ENCODE data around the gene SMG5.
A peak's percentile ranks its signal among the peaks of the same experiment; 100 is the strongest.
"Not testable (repeated sequence)": the region's sequence is repeated elsewhere in the genome, so short reads cannot be mapped to it uniquely, and the experiment has no call there.

The SMG5 gene

GRCh38 chr1:156221986-156222692 lies 60.5 kb downstream of the SMG5 start:
- Histone ChIP-seq H3K9me3 (replicated peaks in 1 of 11) (no peaks in the 10 kb centered on the region), H3K27me3 (no peaks in the 10 kb centered on the region), H3K9ac (peak overlapping the region in 2 of 11 experiments; percentile 13 to 29; a peak in 2 of 22 replicates), H3K4me3 (no peak overlapping the region), H3K4me2 (no peak overlapping the region), H3K36me3 (peaks cover 49 to 81% (median 60%) of the 10 kb centered on the region in 11 experiments), H3K4me1 (peaks cover 15 to 58% (median 36%) of the 10 kb centered on the region in 10 experiments), H3K27ac (0 out of 22 replicates have a peak overlapping the region, but pooled peaks of 1 of the 11 experiments have one; percentile 9), H4K20me1 (peaks cover 0 to 37% (median 0%) of the 10 kb centered on the region in 11 experiments; a peak in 5 of 22 replicates)
- no peak for TF ChIP-seq Cebpa-rat (IDR thresholded peaks at IDR 0.05)

DNA sequence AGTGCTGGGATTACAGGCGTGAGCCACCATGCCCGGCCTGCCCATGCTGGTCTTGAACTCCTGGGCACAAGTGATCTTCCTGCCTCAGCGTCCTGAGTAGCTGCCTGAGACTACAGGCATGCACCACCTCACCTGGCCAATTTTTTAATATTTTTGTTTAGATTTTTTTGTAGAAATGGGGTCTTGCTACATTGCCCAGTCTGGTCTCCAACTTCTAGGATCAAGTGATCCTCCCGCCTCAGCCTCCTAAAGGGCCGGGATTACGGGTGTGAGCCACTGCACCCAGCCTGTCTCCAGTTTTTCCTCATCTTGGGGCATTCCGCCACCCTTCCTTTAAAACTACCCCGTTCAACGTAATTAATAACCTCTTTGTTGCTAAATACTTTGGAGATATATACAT lies 62.4 kb downstream of the SMG5 start:
- H3K27me3 ChIP-seq = no peaks in the 10 kb centered on the region
- 0 out of 22 replicates have a peak overlapping the region, but pooled peaks of 2 of the 11 experiments have one; percentile 83 for H3K27ac ChIP-seq
- peak overlapping the region in 2 of 11 experiments; percentile 89 to 96; a peak in 2 of 22 replicates for H3K4me2 ChIP-seq
- peaks cover 0 to 39% (median 0%) of the 10 kb centered on the region in 11 experiments; a peak in 4 of 22 replicates for H4K20me1 ChIP-seq
- no peak overlapping the region for H3K9ac ChIP-seq
- peaks cover 42 to 79% (median 57%) of the 10 kb centered on the region in 11 experiments for H3K36me3 ChIP-seq
- H3K4me3 ChIP-seq = no peak overlapping the region
- H3K4me1 ChIP-seq = peaks cover 0 to 60% (median 37%) of the 10 kb centered on the region in 10 experiments; a peak in 17 of 20 replicates
- peaks cover 0 to 4% (median 0%) of the 10 kb centered on the region in 11 experiments; a peak in 3 of 22 replicates for H3K9me3 ChIP-seq (replicated peaks in 1 of 11)
- no peak for TF ChIP-seq Cebpa-rat (IDR thresholded peaks at IDR 0.05)

- Histone ChIP-seq H3K4me1 (peaks cover 13 to 73% (median 45%) of the 10 kb centered on the region in 10 experiments), H3K9ac (peak overlapping the region; percentile 1 to 70 (median 61); a peak in 15 of 22 replicates), H3K4me2 (peak overlapping the region in 9 of 11 experiments; percentile 33 to 96 (median 80); a peak in 17 of 22 replicates), H3K27me3 (no peaks in the 10 kb centered on the region), H3K27ac (peak overlapping the region in 10 of 11 experiments; percentile 12 to 83 (median 64); a peak in 20 of 22 replicates), H3K4me3 (peak overlapping the region in 5 of 10 experiments; percentile 4 to 39 (median 27); a peak in 4 of 20 replicates), H3K36me3 (peaks cover 27 to 75% (median 47%) of the 10 kb centered on the region in 11 experiments), H4K20me1 (peaks cover 0 to 39% (median 0%) of the 10 kb centered on the region in 11 experiments; a peak in 3 of 22 replicates), H3K9me3 (replicated peaks in 1 of 11) (peaks cover 0 to 4% (median 0%) of the 10 kb centered on the region in 11 experiments; a peak in 3 of 22 replicates)
- TF ChIP-seq Cebpa-rat (IDR thresholded peaks at IDR 0.05) = no peak
Observed at GRCh38 chr1:156217871-156218270, 64.8 kb downstream of the SMG5 start.

GRCh38 chr1:156216361-156217086 lies 66.1 kb downstream of the SMG5 start:
- H4K20me1 ChIP-seq = peaks cover 0 to 33% (median 0%) of the 10 kb centered on the region in 11 experiments; a peak in 3 of 22 replicates
- H3K9ac ChIP-seq; H3K9me3 ChIP-seq (replicated peaks in 1 of 11); H3K27me3 ChIP-seq; H3K4me3 ChIP-seq: not testable (repeated sequence)
- H3K4me2 ChIP-seq = peak overlapping the region in 4 of 11 experiments; percentile 8 to 55 (median 54); a peak in 7 of 22 replicates
- H3K36me3 ChIP-seq = peaks cover 16 to 68% (median 41%) of the 10 kb centered on the region in 11 experiments
- H3K4me1 ChIP-seq = peaks cover 19 to 76% (median 49%) of the 10 kb centered on the region in 10 experiments
- peak overlapping the region in 4 of 11 experiments; percentile 15 to 53 (median 34); a peak in 6 of 22 replicates for H3K27ac ChIP-seq

- H3K27ac ChIP-seq = peak overlapping the region; percentile 89 to 96 (median 94); a peak in 21 of 22 replicates
Observed at GRCh38 chr1:156214024-156214748, 68.4 kb downstream of the SMG5 start.

DNA sequence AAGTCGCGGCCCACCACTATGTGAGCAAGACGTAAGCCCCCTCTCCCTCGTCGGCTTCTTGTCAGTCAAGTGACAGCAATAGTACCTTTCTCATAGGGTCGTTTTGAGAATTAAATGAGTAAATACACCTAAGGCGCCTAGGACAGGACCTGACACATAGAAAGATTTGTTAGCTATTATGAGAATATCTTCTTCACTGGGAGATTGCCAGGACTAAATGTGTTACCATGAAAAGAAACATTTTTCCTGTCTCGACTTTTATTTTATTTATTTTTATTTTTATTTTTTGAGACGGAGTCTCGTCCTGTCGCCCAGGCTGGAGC lies 69.0 kb downstream of the SMG5 start:
- peaks cover 31 to 68% (median 53%) of the 10 kb centered on the region in 11 experiments for H3K36me3 ChIP-seq
- H3K27me3 ChIP-seq = no peaks in the 10 kb centered on the region
- peak overlapping the region; percentile 89 to 96 (median 94) for H3K27ac ChIP-seq

More at GRCh38 chr1:156214024-156214748, 68.4 kb downstream of the SMG5 start:
- Histone ChIP-seq H3K4me3 (peak overlapping the region; percentile 68 to 82 (median 71)), H3K4me1 (peaks cover 19 to 62% (median 41%) of the 10 kb centered on the region in 10 experiments), H3K9me3 (replicated peaks in 1 of 11) (peaks cover 0 to 4% (median 0%) of the 10 kb centered on the region in 11 experiments; a peak in 3 of 22 replicates), H4K20me1 (peaks cover 0 to 24% (median 0%) of the 10 kb centered on the region in 11 experiments; a peak in 4 of 22 replicates), H3K4me2 (peak overlapping the region; percentile 84 to 97 (median 93)), H3K36me3 (peaks cover 25 to 68% (median 48%) of the 10 kb centered on the region in 11 experiments), H3K27me3 (no peaks in the 10 kb centered on the region), H3K9ac (peak overlapping the region; percentile 87 to 95 (median 93); a peak in 21 of 22 replicates)
- no peak for TF ChIP-seq Cebpa-rat (IDR thresholded peaks at IDR 0.05)

DNA sequence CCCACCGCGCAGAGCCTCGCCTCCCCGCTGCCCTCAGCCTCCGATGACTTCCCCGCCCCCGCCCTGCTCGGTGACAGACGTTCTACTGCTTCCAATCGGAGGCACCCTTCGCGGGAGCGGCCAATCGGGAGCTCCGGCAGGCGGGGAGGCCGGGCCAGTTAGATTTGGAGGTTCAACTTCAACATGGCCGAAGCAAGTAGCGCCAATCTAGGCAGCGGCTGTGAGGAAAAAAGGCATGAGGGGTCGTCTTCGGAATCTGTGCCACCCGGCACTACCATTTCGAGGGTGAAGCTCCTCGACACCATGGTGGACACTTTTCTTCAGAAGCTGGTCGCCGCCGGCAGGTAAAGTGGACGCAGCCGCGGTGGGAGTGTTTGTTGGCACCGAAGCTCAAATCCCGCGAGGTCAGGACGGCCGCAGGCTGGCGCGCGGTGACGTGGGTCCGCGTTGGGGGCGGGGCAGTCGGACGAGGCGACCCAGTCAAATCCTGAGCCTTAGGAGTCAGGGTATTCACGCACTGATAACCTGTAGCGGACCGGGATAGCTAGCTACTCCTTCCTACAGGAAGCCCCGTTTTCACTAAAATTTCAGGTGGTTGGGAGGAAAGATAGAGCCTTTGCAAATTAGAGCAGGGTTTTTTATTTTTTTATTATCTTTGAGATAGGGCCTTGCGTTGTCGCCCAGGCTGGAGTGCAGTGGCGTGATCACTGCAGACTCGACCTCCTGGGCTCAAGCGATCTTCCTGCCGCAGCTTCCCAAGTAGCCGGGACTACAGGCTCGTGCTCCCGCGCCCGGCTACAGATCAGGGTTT lies 69.6 kb downstream of the SMG5 start, which contains the start of gene PMF1:
Gene PMF1 (plus strand): TSS at position 175 of the 811 bp plus-strand sequence. CDS start 9 bp downstream, at position 184.
- no peak for TF ChIP-seq Cebpa-rat (IDR thresholded peaks at IDR 0.05)
- Histone ChIP-seq H3K27me3 (no peaks in the 10 kb centered on the region), H3K9me3 (replicated peaks in 1 of 11) (peaks cover 0 to 4% (median 0%) of the 10 kb centered on the region in 11 experiments; a peak in 3 of 22 replicates), H3K4me1 (peaks cover 19 to 50% (median 33%) of the 10 kb centered on the region in 10 experiments), H4K20me1 (peaks cover 0 to 19% (median 0%) of the 10 kb centered on the region in 11 experiments; a peak in 4 of 22 replicates), H3K4me3 (peak within 1 kb of the TSS; percentile 68 to 82 (median 71)), H3K27ac (peak within 1 kb of the TSS; percentile 89 to 96 (median 94)), H3K9ac (peak within 1 kb of the TSS; percentile 87 to 95 (median 93)), H3K4me2 (peak within 1 kb of the TSS; percentile 84 to 97 (median 93)), H3K36me3 (peaks cover 36 to 71% (median 59%) of the 10 kb centered on the region in 11 experiments)

More for the DNA sequence above, 69.0 kb downstream of the SMG5 start:
- H3K9ac ChIP-seq = peak overlapping the region; percentile 87 to 95 (median 93)
- peaks cover 19 to 56% (median 37%) of the 10 kb centered on the region in 10 experiments for H3K4me1 ChIP-seq
- H3K4me2 ChIP-seq = peak overlapping the region; percentile 84 to 97 (median 93)
- no peak for TF ChIP-seq Cebpa-rat (IDR thresholded peaks at IDR 0.05)
- H3K9me3 ChIP-seq (replicated peaks in 1 of 11) = peaks cover 0 to 4% (median 0%) of the 10 kb centered on the region in 11 experiments; a peak in 3 of 22 replicates
- peak overlapping the region; percentile 68 to 82 (median 71) for H3K4me3 ChIP-seq
- H4K20me1 ChIP-seq = peaks cover 0 to 24% (median 0%) of the 10 kb centered on the region in 11 experiments; a peak in 4 of 22 replicates

Data from BLaER1 treated with 17β-estradiol and CSF1 and Interleukin-3, amounts not matched to agents 10 nM and 100 nM (cell line).